ENCODE measurements around the gene STAP1.

DNA sequence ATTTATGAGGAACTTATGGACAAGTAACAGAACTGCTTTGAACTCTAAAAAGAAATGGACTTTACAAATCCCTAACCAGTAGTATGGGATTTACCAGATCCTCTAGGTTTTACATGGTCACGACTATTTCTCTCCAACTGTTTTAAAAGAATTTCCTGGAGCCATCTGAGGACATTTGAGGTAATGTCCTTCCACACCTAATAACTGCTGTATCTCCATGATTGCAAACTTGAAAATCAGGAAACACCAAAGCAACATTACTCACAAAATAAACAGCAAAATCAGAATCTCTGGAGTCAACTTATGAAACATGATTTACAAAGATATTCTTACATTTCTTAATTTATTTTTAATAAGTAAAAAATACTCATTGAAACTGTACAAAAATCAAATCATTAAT is 58.0 kb downstream of the STAP1 start:
- no peak for TF ChIP-seq POLR2AphosphoS5 (IDR thresholded peaks at IDR 0.05; ENCODE audit: low read depth, low read length)
- TF ChIP-seq POLR2A (IDR thresholded peaks at IDR 0.05; ENCODE audit: low read depth, low read length): no peak
- no peak for TF ChIP-seq TAF1 (IDR thresholded peaks at IDR 0.05; ENCODE audit: borderline replicate concordance, low read depth, low read length)

Measured in GM12892 (cell line).